Brain microvascular endothelial cell (primary cell): ENCODE measurements around the gene AP5Z1.

Experiments
- DNase-seq: peaks from one replicate; pipeline ENCODE4 v3.0.0-alpha.2; 2020
- H3K27ac ChIP-seq: fragments of 250-450 bp; sonication (Bioruptor Pico); 2 replicates; pipeline ENCODE4 v1.5.1; 2020; ENCODE audit warnings: mild to moderate bottlenecking, moderate library complexity
- H3K27me3 ChIP-seq: fragments of 250-450 bp; sonication (Bioruptor Pico); replicated peaks from 2 replicates; pipeline ENCODE4 v1.5.1; 2020; ENCODE audit warnings: mild to moderate bottlenecking
- H3K36me3 ChIP-seq: fragments of 250-450 bp; sonication (Bioruptor Pico); replicated peaks from 2 replicates; pipeline ENCODE4 v1.5.1; 2020; ENCODE audit warnings: mild to moderate bottlenecking
- H3K4me3 ChIP-seq: 2 replicates; pipeline ENCODE4 v1.5.1; 2011; ENCODE audit warnings: low read depth, mild to moderate bottlenecking, control low read depth, low read length, moderate library complexity
- CTCF ChIP-seq: IDR thresholded peaks from 2 replicates; pipeline ENCODE4 v1.5.1; 2011; ENCODE audit warnings: low read depth, mild to moderate bottlenecking, moderate library complexity, low read length, control low read depth, inconsistent platforms; ENCODE audit errors: missing control alignments
- in situ Hi-C: cut with HindIII; loops from 2 replicates; pipeline ENCODE4 v1.10.0; 2017; ENCODE audit warnings: low sequenced_read_pairs, low pct_ligation_motif_present

The AP5Z1 gene

GRCh38 chr7:4822677-4823076, 47.3 kb downstream of the AP5Z1 start:
- H3K27ac ChIP-seq, result no peak overlapping the region
- H3K27me3 ChIP-seq, result no peaks in the 10 kb centered on the region
- in situ Hi-C loops, result no loop called here
- no peaks in the 10 kb centered on the region for H3K36me3 ChIP-seq
- no peak for DNase-seq
- no peak overlapping the region for H3K4me3 ChIP-seq
- no peak for TF ChIP-seq CTCF

- Histone ChIP-seq H3K27me3 (no peaks in the 10 kb centered on the region), H3K27ac (no peak overlapping the region), H3K36me3 (no peaks in the 10 kb centered on the region), H3K4me3 (no peak overlapping the region)
- DNase-seq, result no peak
- in situ Hi-C loops, result no loop called here
- no peak for TF ChIP-seq CTCF
Measured at GRCh38 chr7:4823441-4824119, 48.2 kb downstream of the AP5Z1 start.

GRCh38 chr7:4824120-4824775, 48.8 kb downstream of the AP5Z1 start:
- Histone ChIP-seq H3K27ac (no peak overlapping the region), H3K4me3 (no peak overlapping the region), H3K36me3 (no peaks in the 10 kb centered on the region), H3K27me3 (no peaks in the 10 kb centered on the region)
- in situ Hi-C loops, result no loop called here
- no peak for DNase-seq
- no peak for TF ChIP-seq CTCF

- no peak for DNase-seq
- Histone ChIP-seq H3K27ac (no peak overlapping the region), H3K36me3 (no peaks in the 10 kb centered on the region), H3K27me3 (no peaks in the 10 kb centered on the region), H3K4me3 (no peak overlapping the region)
- in situ Hi-C loops, result no loop called here
- no peak for TF ChIP-seq CTCF
Measured at GRCh38 chr7:4825081-4825480, 49.7 kb downstream of the AP5Z1 start.

GRCh38 chr7:4828720-4829383, 53.4 kb downstream of the AP5Z1 start:
- no peak for TF ChIP-seq CTCF
- Histone ChIP-seq H3K27ac (no peak overlapping the region), H3K36me3 (no peaks in the 10 kb centered on the region), H3K4me3 (no peak overlapping the region), H3K27me3 (no peaks in the 10 kb centered on the region)
- in situ Hi-C loops, result no loop called here
- DNase-seq, result no peak
